ENCODE measurements around the gene GPRIN1.

Gene GPRIN1

DNA sequence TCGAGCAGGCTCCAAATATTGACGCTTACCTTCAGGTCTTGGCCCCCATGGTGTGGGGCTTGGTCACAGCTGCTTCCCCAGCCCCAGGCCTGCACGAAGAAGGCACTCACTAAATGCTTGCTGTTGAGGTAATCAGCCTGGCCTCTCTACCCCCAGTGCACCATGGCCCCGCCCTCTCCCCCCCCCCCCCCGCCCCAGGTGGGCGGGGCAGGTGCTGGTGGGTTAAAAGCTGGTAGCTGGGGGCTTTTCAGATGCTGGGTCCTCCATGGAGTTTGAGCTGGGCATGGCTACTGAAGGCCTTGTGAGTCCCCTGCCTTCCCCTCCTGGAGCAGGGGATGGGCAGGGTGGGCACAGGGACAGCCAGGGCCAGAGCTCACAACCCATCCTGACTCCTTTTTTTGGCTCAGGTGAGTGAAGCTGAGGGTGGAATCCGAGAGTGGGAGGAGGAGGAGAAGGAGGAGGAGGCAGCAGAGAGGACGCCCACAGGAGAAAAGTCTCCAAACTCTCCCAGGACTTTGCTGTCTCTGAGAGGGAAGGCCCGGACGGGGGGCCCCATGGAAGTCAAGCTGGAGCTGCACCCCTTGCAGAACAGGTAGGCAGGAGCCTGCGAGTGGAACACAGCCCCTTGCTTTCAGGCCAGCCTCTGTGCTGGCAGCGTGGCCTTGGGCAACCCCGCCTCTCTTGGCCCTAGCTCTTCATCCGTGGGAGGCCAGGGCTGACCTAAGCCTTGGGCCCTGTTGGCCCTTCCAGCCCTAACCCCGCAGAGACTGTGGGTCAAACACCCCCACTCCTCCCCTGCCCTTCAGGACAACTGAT, 32.9 kb upstream of the GPRIN1 start:
- DNase-seq: no peak

DNA sequence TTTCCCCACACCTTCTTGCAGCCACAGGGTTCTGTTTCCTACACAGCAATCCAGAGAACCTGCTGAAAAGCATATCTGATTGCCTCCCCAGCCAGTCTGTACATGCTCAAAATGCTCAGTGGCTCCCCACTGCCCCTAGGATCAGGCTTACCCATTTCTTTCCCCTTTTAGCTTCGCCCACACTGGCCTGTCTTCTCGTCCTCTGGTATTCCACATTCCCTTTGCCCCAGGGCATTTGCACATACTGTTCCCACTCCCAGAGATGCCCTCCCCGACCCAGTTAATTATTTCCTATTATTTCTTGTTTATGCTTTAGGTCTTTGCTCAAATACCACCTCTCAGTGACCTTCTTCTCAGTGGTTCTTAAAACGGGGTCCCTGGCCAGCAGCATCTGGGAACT, 30.7 kb upstream of the GPRIN1 start:
- no peak for DNase-seq

DNA sequence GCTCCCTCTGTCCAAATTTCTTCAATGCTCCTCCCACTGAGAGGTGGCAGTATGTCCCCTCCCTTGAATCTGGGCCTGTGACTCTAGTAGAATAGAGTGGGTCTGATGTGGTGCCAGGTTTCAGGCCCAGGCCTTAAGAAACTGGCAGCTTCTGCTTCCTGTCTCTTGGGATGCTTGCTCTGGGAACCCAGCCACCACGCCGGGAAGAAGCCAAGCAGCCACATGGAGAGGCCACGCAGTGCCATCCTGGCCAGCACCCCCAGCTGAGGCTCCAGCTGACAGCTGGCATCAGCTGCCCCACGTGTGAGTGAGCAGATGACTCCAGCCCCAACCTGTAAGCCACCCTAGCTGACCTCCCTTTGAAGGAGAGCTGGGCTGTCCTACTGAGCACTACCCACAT, 30.0 kb upstream of the GPRIN1 start:
- no peak for DNase-seq

DNA sequence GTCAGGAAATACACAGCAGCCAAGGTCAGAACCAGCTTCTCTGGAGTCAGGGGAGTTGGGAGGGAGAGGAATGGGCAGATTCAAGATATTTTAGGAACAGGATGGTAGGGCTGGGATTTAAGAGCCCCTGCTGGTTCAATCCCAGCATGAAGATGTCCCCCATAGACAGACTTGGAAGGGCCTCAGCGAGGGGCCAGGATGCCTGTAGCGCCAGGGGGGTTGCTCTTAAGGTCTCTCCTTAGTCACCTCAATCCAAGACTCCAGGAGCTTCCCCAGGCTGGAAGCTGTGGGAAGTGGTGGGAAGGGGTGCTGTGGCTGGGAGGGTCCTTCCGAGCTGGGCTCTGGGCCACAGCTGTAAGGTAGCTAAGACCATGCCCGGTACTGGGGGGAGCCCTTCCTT, 29.3 kb upstream of the GPRIN1 start:
- DNase-seq: no peak

DNA sequence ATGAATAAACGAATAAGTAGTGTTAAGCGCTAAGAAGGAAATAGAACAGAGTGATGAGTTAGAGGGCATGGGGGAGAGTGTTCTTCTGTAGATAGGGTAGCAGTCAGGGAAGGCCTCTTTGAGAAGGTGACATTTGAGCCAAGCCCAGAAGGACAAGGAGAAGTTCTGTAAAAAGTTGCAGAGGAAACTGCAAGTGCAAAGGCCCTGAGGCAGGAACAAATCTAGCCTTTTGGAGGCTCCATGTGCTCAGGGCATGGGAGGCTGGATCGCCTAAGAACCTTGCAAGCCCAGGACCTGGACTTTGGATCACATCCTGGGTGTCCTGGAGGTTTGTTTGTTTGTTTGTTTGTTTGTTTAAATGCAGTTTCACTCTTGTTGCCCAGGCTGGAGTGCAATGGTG, 28.5 kb upstream of the GPRIN1 start:
- no peak for DNase-seq

DNA sequence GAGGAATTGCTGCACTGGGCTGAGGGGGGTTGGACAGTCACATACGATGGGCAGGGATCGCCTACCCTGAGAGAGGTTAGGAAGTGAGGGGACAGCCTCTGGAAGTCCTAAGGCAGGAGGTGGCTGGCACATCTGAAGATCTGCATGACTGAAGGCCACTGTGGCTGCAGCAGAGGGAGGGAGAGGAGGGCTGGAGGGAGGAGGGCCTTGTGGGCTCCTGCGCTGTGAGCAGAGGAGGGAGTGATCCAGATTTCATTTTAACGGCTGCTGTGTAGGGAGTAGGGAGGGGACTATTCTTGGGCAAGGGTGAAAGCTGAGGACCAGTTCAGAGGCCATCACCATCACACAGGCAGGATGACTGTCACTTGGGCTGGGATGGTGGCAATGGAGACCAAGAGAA, 27.6 kb upstream of the GPRIN1 start:
- no peak for DNase-seq

DNA sequence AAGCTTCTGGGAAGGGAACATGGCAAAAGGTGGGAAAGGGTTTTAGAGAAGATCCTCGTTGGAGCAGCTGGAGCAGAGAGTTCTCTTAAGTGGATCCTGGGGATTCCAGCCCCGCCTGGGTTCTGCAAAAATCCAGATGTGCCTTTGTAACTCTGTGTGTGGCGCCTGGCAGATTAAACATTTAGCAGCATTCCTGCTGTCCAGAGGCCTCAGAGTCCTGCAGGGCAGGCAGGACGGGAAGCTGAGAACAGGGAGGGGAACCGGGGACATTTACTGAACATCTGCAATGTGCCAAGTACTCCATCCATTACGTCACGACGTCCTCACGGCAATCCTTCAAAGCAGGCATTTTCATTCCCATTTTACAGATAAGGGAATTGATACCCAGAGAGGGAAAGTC, 26.5 kb upstream of the GPRIN1 start:
- no peak for DNase-seq

DNA sequence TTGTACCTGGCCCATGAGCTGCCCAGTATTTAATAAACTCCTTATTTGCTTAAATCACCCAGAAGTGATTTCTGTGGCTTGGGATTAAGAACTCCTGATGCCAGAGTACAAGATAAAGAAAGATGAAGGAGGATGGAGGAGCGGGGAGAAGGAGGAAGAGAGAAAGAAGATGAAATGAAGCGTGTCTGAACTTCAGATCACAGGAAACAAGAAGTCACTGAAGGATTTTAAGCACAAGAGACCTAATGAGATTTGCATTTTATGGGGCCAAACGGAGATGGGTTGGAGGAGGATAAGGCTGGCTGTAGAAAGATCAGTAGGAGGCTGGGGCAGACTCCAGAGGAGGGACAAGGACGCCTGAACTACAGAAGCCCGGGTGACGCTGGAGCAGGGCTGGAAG, 23.6 kb upstream of the GPRIN1 start:
- DNase-seq: no peak

DNA sequence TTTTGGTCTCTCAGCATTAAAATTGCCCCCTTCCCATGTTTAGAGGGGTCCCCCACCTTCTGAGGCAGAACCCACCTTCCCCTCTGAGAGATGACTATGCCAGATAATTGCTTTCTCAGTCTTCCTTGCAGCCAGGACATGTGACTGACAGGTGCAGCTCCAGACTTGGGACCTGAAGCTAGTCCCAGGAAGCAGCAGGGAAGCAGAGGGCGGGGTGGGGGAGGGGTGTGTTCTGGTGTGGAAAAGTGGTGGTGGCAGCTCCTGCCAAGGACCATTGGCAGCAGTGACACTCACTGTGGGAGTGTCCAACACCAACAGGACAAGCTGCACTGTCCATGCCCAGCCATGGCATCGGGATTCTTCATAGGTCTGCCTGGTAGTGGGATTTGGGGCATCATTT, 22.8 kb upstream of the GPRIN1 start:
- no peak for DNase-seq

DNA sequence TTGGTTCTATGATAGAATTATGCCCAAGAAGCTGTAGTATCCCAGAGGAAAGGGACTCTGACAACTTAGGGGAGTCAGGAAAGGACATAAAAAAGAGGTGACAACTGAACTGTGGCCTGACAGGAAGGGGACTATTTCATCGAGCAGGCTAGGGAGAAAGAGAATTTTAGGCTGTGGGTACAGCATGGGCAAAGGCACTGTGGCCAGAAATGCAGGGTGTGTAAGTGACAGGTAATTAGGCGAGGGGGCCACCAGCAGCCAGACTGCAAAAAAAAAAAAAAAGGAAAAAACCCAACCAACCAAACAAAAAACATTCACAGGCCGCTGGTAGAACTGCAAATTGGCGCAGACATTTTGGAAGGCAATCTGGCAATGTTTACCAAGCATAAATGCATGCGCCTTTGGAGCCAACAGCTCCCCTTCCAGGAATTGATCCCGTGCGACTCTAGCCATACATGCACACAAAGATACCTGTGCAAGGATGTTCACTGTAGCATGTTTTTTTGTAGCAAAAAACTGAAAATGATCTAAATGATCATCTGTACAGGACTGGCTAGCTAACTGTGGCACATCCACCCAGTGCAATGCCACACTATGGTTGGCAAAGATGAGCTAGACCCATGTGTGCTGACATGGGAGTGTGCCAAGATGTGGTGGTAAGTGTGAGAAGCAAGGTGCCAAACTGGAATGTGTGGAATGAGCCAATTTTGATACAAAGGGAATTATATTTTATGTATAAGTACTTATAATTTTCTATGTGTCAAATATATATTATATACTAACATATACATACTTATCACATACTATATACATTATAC, 21.6 kb upstream of the GPRIN1 start:
- DNase-seq: no peak

DNA sequence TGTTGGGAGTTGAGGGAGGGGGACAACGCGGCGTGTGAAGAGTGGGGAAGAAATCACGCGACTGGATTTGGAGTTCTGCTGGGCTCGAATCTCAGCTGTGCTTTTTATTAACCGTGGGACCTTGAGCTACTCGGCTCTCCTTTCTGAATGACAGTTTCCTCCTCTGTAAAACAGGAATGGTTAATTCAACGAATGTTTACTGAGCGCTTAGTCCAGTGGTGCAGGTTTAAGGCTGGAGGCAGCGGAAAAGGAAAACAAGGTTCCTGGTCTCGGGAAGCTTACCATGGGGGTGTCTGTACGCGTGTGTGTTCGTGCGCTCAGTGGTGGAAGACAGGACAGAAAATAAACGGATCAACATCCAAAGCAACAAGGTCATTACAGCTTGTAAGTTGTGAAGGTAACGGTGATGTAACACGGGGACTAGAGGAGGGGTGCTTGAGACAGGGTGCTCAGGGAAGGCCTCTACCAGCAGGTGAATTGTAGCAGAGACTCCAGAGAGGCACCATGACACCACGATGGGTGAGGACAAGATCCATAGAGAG, 20.8 kb upstream of the GPRIN1 start:
- DNase-seq: no peak

DNA sequence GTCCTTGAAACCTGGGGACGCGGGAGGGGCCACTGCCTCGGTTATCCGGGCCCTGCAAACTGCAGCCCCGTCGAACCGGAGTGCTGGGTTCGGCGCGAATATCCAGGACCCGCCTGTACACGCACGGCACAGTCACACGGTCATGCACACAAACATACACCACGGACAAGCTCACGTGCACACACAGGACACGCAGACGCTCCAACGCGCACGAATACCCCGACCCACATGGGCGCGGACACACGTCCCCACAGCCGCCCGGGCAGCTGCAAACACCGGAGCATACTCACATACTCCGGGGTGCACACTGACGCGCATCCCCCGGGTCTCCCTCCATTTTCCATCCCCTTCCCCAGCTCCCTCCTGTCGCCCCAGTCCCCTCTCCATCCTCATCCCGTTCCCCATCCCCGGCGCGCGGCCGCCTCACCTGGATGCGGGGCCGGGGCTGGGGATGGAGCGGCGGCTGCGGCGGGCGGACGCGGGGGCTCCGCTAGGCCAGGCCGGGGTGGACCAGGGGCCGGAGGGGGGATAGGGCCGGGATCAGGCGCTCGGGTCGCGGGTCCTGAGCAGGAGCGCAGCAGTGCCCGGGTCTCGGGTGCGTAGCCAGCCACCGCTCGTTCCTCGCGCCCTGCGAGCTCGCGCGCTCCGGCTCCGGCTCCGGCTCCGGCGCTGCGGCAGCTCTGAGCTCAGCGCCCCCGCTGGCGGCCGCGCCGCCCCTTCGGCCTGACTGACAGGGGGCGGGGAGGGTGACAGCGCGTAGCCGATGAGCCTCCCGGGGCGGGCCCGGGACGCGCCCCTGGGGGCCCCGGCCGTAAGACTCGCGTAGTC, 20.1 kb upstream of the GPRIN1 start, which contains the start of the genes EIF4E1B and SNCB:
Gene EIF4E1B (plus strand): TSS at position 823 of the 828 bp plus-strand sequence. CDS start 12,113 bp downstream, outside the sequence.
Gene SNCB (minus strand): TSS at position 682 of the 828 bp plus-strand sequence. CDS start 880 bp downstream, outside the sequence.
- peak; percentile 76 for DNase-seq

DNA sequence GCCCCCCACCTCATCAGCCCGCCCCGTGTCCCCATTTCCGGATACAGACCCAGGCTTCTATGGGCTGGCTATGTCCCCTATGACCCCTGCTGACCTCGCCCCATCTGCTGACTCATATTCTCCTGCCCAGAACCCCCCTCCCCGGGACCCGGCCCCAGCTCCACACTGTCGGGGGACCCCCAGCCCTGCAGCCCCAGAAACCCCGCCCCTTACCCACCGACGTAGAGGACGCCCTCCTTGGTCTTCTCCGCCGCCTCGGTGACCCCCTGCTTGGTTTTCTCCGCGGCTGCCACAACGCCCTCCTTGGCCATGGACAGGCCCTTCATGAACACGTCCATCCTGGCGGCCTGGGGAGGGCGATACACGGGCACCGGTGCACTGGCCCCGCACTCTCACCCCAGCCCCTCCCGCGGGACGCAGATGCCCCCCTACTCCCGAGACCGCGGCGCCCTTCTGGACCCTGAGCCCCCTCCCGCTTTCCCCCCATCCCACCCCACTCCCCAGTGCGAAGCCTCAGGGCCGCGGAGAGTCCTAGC, 19.4 kb upstream of the GPRIN1 start:
- DNase-seq: no peak

DNA sequence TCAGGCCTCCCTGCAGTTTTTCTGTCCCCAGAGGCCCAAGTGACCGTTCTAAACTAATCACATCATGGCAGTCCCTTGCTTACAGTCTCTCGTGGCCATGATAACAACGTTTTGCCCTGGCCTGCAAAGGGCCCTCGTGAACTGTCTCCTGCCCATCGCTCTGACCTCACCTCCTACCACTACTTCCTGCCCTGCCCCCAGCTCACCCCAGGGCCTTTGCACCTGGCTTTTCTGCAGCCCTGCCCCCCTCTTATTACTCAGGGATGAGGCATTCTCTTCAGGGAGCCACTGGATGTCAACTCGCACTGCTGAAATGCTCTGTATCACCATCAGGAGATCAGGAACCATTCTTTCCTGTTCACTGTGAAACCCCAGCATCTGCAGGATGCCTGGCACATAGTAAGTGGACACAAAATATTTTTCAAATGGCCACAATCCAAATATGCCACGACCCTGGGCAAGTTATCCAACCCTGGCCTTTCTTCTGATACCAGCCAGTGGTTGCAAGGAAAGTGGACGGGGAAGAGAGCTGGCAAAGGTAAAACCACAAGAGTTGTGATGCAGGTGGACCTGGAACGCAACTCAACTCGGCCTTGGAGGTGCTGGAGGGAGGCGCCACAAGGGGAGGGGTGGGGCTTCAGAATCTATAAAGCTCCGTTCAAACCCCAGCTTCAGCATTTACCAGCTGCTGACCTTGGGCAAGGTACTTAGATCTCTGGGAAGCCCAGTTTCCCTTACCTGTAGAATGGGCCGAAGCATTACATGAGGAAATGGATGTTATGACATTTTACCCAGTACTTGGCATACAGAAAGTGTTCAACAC, 18.7 kb upstream of the GPRIN1 start:
- no peak for DNase-seq

DNA sequence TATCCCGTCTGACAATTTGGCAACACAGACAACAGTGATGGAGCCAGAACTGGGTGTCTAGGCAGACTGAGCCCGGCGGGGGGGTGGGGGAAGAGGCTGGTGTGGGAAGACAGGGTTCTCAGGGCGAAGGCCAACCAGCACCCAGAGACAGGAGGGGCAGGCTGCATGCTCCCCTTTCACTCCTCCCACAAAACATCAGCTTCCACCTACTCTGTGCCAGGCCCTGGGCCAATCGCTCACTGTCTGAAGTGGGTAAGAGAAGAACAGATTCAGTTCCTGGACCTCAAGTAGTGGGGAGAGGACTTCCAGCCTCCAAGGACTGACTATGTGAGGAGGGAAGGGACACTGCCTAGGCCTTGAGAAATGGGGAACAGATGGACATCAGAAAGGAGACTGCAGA, 17.6 kb upstream of the GPRIN1 start:
- DNase-seq: no peak

DNA sequence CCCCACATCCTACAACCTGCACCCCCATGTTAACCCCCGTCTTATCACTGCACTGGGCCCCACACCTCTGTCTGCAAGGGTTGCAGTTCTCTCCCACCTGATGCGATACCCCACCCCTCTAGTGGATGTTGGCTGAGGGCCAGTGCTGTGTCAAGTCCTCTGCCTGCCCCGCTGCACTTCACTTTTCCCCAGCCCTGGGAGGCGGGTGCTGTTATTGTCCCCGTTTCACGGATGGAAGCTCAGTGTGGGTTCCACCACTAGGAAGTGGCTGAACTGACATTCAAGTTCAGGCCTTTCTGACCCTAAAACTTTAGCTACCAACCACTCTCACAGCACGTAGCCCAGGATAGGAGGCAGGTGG, 16.9 kb upstream of the GPRIN1 start:
- DNase-seq: no peak

DNA sequence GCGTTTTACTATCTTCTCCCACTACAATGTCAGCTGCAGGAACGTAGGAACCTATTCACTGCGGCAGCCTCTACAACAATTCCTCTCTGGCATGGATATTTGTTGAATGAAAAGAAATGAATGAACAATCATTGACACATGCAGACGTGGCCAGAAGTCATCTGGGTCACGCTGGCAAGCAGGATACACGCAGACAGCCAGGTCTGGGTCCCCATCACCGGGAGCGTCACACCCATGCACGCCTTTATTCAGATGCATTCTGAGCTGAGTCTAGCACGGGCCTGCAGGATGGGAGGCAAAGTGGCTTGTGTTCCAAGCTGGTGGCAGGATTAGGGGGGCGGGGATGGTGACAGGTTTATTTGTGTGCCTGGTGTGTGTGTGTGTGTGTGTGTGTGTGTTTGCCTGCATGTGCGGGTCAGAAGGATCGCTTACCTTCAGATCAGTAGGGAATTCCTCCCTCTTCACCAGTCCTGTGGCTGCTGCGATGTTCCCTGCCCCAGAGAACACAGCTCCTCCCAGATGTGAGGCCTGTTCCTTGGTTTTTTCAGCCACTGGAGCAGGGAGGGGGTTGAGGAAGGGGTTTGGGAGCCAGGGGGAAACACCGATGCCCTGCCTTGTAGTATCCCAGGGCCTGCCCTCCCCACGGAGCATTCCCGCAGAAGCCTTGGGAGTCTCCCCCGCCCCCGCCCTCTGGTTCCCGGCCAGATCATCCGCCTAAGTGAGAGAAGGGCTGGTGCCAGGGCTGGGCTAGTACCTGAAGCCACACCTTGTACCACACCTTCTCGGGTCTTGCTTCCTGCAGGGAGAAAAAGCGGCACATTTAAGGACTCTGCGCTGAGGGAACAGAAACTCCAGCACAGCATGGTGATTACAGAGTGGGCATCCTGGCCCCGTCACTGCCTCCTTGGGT, 16.3 kb upstream of the GPRIN1 start:
- DNase-seq: no peak

DNA sequence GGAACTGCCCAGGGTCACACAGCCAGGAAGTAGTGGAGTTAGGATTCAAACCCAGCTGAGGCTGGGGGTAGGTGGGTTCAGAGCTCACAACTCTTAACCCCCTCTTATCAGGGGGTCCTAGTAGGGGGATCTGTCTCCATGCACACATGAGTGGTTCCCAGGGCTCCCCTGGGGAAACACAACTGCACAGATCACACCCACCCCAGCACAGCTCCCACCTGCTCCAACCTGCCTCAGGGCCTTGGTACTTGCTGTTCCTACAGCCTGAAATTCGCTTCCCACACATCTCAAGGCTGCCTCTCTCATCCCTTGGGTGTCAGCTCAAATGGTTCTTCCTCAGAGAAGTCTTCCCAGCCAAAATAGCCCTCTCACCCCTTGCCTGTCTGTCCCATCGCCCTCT, 15.6 kb upstream of the GPRIN1 start:
- no peak for DNase-seq

DNA sequence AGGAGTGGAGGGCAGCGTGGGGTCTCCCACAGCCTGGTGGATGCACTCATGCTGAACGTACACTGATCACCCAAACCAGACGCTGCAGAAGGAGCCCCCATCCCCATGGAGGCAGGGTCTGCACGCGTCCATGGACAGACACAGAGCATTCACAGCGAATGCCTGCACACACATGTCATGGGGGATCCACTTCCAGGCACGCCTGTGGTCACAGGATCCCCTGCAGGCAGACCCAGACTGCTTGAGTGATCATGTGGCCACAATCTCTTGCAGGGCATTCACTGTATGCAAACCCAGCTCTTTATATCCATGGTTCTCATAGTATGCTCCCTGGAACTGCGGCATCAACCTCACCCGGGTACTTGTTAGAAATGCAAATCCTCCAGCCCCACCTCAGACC, 15.0 kb upstream of the GPRIN1 start:
- DNase-seq: no peak

DNA sequence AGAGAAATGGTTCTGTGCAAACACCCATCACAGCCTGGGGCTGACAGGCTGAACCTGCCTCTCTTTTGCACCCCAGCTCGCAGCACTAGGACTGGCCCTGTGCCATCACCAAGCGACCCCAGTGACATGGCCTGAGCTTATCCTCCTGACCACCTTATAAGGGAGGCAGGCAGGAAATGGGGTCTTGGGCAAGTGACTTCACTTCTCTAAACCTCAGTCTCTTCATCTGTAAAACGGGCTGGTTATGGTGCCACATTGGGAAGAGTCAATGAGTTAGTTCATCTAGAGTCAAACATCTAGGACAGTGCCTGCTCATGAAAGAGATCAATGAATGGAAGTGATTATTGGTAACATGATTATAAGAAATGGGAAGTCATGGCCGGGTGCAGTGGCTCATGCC, 14.2 kb upstream of the GPRIN1 start:
- no peak for DNase-seq

DNA sequence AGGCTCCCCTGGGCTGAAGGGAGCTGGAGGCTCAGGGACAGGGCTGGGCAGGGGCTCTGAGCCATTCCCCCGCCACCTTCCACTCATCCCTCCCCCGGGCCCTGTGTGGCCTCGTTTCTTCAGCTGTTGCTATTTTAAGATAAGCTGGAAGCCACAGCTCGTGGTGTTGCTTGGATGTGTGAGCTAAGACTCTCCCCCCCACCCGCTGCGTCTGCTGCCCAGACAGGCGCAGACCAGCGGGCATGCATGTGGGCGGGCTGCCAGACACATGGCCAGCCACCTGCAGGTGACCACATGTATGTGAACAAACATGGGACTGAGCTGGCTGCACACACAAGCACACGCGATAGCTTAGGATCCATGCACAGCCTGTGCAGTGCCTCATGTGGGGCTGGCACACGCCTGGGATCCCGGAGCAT, 11.7 kb upstream of the GPRIN1 start:
- DNase-seq: no peak
